Activated CD8-positive, alpha-beta memory T cell treated with anti-CD3 and anti-CD28 coated beads for 48 hours (primary cell): Measurements from ENCODE around the gene RAB30.
"Not testable (repeated sequence)": the region's sequence is repeated elsewhere in the genome, so short reads cannot be mapped to it uniquely, and the experiment has no call there.

Experiments used
- DNase-seq, 3 experiments: peaks; one replicate each; pipeline ENCODE4 v3.0.0-alpha.2; 2020; ENCODE audit warnings: low read depth in 2 of 3, low spot score in 2 of 3

Gene RAB30

GRCh38 chr11:83011333-83012167 is 60.1 kb downstream of the RAB30 start:
- no peak for DNase-seq

GRCh38 chr11:83009999-83010398 is 61.7 kb downstream of the RAB30 start:
- DNase-seq = no peak

DNA sequence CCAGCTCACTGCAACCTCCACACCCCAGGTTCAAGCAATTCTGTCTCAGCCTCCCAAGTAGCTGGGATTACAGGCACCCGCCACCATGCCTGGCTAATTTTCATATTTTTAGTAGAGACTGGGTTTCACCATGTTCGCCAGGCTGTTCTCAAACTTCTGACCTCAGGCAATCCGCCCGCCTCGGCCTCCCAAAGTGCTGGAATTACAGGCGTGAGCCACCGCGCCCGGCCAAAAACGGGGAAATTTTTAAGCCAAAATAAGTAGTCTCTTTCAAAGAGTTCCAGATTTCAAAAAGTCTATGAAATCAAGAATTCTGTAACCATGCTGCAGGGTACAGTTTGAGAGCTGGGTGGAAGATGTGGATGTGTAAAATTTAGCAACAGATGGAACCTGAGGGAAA is 62.6 kb downstream of the RAB30 start:
- DNase-seq = not testable (repeated sequence)

DNA sequence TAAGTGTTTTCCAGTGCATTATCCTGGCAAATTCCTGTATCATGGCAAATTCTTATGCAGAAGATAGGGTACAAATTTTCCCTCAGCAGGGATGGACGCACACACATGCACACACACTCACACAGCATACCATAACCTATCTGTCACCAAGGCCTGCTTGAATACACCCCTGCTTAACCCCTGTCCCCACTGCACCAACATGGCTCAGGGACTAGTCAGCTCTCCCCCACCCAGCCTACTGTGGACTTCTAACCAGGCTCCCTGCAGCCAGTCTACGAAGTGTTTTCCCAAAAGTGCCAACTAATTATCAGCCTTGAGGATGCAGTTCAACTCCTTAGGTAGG is 63.1 kb downstream of the RAB30 start:
- DNase-seq = no peak

GRCh38 chr11:83007909-83008580 is 63.7 kb downstream of the RAB30 start:
- no peak for DNase-seq

DNA sequence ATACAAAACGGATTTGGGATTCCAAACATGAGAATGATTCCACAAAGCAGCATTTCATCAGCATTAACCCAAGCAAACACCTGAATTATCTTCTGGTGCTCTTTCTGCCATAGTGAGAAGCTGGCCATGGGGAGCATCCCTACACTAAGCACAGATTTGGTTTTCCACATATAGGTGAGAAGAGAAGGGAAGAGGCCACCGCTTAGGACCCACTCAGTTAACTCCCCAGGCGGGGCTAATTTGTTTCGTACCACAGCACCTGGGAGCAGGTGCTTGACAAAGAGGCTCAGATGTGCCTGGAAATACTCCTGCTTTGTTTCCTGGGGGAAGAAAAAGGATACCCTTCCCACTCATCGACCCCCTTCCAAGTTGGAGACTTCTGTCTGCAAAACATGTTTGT is 64.2 kb downstream of the RAB30 start:
- DNase-seq = no peak

DNA sequence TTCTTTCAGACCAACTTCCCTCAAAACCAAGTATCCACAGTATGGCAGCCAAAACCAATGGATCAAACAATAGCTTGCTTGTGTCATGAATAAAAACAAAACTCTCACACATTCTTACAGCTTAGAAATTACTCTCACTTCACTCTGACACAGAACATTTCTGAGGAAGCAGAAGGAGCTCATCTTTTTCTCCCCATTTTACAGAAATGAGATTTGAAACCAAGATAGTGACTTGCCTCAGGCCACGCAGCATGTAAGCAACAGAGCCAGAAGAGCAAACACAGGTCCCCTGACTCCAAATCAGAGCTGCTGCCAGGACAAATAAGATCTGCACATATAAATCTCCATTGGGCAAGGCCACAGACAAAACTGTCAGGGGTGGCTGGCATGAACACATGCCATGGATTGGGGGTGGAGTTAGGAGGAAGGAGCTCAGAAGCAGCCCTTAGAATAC is 64.8 kb downstream of the RAB30 start:
- DNase-seq = no peak

- DNase-seq = no peak
Observed at GRCh38 chr11:83004746-83005556, 66.7 kb downstream of the RAB30 start.

GRCh38 chr11:83002522-83002921 is 69.2 kb downstream of the RAB30 start:
- DNase-seq = no peak

DNA sequence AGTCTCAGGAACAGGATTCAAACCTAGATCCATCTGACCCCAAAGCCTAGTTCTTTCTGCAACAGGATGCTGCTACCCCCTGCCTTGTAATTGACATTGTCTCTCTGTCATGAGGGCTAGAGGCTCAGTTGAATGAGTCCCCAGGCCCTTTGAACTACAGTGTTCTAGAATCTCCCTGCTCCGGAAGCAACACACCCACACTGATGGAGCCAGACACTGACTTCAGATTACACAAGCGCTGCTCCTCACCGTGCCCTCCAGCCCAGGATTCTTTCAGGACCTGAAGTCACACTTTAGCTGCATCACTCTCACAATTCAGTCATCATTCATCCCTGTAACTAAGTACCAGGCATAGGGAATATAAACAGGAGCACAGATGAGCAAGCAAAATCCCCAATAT is 69.6 kb downstream of the RAB30 start:
- no peak for DNase-seq

DNA sequence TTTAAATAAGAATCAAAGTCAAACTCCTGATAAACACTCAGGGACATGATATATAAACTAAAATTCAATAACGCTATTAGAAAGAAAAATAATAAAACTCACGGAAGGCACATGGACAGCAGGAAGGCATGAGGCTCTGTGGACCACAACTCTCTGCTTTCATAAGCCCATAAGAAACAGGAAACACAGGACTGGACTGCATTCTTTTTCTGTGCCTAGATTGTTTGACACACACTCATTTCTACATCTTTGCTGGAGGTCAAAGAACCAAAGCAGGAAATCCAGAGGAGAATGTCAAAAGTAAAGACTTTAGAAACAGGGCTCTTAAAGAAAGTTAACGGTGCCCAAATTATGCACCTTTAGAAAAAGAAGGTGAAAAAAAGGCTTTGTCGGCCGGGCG is 71.3 kb downstream of the RAB30 start:
- no peak for DNase-seq

DNA sequence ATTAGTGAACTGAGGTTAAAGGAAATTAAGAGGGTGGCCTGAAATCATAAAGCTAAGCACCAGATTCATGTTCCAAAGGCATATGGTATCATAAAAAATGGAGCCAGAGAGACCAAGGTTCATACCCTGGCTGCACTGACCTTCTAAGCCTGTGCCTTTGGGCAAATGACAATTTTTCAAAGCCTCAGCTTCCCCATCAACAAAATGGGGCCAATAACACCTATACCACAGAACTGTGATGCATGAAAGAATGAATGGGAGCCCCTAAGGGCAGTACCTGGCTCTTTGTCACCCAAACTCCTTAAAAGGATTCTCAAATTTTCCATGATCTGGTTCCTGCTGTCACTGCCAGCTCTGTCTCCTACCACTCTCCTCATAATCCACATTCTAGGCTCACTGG is 72.5 kb downstream of the RAB30 start:
- DNase-seq = no peak

- no peak for DNase-seq
Observed at GRCh38 chr11:82998697-82999096, 73.0 kb downstream of the RAB30 start.

DNA sequence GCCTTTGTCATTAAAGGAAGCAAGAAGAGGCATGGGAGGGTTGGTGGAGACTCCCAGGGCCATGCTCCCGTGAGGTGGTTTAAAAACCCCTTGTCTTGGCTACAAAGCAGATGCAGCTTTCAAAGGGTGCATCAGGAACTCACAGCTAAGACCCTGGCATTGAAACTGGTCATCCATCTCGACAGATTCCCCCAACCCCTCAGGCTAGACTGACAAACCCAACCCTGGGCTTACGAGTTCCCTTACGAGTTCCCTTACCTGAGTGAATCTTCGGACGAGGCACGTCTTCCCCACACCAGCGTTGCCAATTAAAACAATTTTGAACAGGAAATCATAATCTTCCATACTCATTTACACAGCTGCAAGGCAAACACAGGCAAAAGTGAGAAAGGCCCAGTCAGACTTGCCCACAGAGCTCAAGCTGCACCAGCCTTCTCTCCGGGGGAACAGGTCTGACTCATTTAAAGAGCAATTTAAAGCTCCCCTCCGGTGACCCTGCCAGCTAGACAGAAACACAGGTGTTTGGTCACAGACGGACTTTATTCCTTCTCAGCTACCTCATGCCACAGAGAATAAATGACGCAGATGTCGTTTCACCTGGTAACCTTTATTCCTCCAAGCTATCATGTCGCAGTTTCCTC is 74.6 kb downstream of the RAB30 start:
- DNase-seq = no peak

DNA sequence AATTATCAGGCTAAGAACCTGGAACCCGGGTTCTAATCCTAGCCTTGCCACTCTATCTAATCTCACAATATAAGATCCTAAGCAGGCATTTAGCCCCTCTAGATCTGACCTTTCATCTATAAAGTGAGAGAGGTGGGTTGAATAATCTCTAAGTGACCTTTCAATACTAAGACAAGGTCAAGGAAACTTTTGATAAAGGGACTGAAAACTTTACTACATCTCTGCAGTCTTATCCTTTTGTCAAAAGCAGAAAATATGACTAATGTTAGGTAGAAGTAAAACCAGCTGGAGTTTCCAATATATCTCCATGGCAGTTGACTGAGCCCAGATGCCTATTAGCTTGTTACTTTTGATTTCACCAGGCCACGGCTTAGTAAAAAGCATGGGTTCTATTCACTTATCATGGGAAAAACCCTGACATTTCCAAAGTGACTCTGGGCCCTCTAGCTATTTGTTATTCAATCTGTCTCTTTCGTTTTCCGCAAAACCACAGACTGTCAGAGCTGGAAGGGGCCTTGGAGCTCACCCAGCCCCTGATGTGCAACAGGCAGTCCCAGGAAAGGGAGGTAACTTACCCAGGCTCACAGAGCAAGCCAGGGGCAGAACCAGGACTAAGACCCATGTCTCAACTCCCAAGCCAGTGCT is 75.8 kb downstream of the RAB30 start:
- DNase-seq = no peak

GRCh38 chr11:82995235-82995634 is 76.5 kb downstream of the RAB30 start:
- DNase-seq = no peak

DNA sequence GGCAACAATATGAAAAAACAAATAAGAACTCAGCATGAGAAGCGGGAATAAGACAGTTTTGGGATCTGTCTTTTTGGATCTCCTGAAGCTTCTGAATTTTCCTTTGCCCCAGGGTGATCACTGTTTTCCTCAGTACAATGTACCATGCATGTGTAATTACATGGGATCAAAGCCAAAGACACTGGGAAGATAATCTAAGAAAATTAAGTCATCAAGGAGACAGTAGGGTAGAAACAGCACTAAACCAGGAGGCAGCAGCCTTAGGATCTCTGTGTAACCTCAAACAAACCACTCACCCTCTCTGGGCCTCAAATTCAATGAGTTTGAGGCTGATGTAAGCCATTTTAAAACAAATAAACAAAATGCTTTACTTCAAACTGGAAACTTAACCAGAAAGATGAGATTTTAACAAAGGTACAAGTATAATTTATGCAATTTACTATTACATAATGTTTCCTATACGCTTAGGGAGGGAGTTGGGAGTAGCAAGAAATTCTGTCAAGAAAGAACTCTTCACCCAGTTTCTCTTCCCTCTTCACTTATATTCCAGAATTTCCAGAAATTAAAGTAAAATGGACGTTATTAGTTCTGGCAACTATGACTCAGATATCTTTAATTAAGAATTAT is 77.0 kb downstream of the RAB30 start:
- DNase-seq = no peak

GRCh38 chr11:82992223-82992622 is 79.5 kb downstream of the RAB30 start:
- DNase-seq = no peak

GRCh38 chr11:82989628-82990404 is 81.9 kb downstream of the RAB30 start:
- no peak for DNase-seq
